ENCODE data around the gene EIF4E1B.

EIF4E1B gene

GRCh38 chr5:176664479-176664878, 34.0 kb downstream of the EIF4E1B start:
- DNase-seq (ENCODE audit: low read depth): no peak

DNA sequence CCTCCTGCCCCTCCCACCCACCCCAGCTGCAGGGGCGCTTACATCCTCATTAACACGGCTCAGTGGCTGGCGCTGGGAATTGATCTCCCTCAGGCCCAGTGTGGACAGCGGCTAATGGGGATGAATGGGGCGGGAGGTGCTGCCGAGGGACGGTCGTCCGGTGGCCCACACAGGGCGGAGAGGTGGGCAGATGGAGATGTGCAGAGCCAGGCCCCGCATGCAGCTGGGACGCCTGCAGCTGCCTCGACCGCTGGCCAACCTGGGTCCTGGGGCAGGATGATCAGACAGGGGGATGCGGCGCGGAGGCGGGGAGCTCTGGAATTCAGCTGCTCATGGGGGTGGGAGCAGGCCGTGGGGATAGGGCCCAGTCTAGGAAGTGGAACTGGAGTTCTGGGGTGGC, 34.4 kb downstream of the EIF4E1B start:
- no peak for DNase-seq (ENCODE audit: low read depth)

- DNase-seq (ENCODE audit: low read depth): no peak
Observed at GRCh38 chr5:176665517-176665916, 35.0 kb downstream of the EIF4E1B start.

GRCh38 chr5:176667637-176668036, 37.2 kb downstream of the EIF4E1B start:
- no peak for DNase-seq (ENCODE audit: low read depth)

DNA sequence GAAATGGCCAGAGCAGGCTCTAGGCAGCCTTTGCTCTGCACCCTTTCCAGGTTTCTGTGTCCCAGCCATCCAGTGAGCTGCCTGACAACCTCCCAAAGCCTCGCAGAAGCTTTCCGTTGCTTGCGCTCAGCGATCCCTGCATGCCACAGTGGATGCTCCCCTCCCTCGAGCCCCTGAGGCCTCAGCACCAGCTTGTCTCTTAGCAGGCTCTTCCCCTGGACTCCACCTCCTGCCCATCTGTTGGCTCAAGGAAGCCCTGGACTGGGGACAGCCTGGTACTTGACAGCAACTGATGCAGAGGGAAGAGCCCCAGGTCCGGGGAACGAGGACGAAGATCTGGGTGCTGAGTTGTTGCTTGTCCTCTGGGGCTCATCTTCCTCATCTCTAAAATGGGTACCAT, 40.0 kb downstream of the EIF4E1B start:
- DNase-seq (ENCODE audit: low read depth): no peak

GRCh38 chr5:176671399-176671798, 40.9 kb downstream of the EIF4E1B start:
- no peak for DNase-seq (ENCODE audit: low read depth)

- no peak for DNase-seq (ENCODE audit: low read depth)
Observed at GRCh38 chr5:176671890-176672747, 41.6 kb downstream of the EIF4E1B start.

- no peak for DNase-seq (ENCODE audit: low read depth)
Observed at GRCh38 chr5:176673651-176674583, 43.4 kb downstream of the EIF4E1B start.

DNA sequence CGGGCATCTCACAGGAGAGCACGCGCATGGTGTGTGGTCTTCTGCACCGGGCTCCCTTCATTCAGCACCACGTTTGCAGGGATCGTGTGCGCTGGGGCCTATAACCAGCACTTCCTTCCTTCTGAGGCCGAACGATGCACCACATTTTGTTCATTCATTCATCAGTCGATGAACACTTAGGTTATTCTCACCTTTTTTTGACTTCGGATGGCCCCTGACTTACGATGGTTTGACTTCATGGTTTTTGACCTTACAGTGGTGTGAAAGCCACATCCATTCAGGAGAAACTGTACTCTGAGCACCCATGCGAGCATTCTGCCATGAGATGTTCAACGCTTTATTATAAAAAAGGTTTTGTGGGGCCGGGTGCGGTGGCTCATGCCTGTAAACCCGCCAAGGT, 44.3 kb downstream of the EIF4E1B start:
- no peak for DNase-seq (ENCODE audit: low read depth)

DNA sequence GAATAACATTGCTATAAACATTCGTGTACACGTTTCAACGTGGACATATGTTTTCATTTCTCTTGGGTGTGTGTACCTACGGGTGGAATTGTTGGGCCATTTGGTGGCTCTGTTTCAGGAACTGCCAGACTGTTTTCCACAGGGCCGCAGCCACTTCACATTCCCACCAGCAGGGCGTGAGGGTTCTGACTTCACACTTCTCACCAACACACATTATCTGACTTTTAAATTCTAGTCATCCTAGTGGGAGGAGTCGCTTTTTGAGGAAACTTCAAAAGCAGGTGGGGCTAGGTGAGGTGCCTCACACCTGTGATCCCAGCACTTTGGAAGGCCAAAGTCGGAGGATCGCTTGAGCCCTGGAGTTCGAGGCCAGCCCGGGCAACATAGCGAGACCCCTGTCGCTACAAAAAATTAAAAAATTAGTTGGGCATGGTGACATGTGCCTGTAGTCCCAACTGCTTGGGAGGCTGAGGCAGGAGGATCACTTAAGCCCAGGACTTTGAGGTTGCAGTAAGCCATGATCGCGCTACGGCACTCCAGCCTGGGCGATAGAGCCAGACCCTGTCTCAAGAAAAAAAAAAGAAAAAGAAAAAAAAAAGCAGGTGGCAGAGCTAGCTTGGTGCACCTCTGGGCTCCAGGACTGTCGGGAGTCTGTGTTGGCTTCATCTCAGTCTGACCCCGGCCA, 45.3 kb downstream of the EIF4E1B start:
- DNase-seq (ENCODE audit: low read depth): no peak

DNA sequence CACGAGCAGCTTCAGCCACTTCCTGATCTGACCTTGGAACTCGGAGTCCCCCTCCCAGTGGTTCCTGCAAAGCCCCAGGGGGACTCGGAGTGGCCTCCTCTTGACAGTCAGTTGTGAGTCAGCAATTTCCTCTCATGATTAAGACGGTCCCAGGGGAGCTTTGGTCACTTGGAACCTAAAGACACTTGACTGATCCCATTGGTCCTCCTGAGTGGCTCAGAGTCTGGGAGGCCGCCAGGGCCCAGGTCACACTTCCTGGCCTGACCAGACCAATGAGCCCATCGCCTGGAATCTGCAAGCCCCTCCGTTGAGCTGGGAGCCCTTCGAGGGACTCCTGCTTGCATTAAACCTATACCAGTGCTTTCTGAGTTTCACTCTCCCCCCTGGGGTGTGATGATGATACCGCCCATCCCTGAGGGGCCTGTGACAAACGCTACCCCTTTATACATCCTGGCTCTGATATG, 45.9 kb downstream of the EIF4E1B start:
- no peak for DNase-seq (ENCODE audit: low read depth)

GRCh38 chr5:176677209-176677939, 46.9 kb downstream of the EIF4E1B start:
- DNase-seq (ENCODE audit: low read depth): no peak

GRCh38 chr5:176678584-176678983, 48.1 kb downstream of the EIF4E1B start:
- no peak for DNase-seq (ENCODE audit: low read depth)

DNA sequence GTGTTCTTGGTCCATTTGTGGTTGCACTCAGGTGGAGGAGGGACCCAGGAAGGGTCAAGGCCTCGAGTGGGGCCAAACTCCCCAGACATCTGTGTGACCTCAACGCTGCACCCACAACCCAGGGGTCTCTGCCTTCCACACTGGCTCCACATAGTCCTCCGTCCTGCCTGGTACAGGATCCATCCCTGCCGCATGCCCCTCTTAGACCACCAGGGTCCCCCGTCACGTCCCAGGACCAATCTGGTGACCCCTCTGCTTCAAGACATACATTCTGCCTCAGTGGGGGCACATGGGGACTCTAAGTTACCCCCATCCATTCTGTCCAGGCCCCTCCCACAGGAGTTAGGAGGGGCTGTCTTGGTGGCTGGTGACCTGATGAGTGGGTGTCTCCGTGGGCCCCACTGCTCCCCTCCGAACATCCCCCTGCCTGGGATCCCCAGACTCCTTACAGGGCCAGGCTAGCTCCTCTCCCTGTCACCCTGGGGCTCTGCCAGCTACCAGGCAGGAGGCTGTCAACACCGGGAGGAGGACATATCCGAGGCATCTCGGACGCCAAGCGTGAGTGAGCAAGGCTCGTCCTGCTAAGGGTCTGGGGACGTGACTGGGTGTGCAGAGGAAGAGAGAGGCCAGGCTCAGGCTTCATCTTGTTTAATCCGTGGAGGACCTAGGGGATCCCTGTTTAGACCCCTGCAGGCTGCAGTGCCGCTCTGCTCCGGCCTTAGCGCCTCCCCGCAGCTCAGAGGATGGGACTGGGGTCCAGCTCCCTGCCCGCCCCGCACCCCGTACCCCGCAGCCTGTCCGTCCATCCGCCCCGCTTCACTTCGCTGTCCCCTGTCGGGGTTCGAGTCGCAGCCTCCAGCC, 49.1 kb downstream of the EIF4E1B start:
- DNase-seq (ENCODE audit: low read depth): no peak

- no peak for DNase-seq (ENCODE audit: low read depth)
Observed at GRCh38 chr5:176680226-176680563, 49.7 kb downstream of the EIF4E1B start.

DNA sequence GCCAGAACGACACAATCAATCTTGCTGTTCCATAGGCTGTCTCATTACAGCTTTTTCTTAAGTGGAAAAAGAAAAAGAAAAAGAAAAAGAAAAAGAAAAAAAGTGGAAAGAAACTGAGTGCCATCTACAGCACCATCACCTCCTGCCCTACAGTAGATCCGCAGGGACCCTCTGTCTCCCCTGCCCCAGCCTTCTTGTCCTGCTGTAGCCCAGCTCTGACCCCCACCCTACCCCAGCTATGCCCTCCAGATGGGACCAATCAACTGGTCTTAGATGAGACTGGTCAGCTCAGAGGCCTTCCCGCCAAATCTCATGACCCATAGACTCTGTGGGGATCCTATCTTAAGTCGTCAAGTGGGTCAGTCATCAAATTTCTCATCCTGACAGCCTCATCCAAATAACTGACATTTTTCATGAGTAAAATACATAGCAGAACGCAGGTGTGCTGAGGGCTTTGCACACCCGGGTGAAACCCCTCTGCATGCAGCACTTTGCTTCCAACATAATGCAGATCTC, 51.6 kb downstream of the EIF4E1B start:
- DNase-seq (ENCODE audit: low read depth): no peak

DNA sequence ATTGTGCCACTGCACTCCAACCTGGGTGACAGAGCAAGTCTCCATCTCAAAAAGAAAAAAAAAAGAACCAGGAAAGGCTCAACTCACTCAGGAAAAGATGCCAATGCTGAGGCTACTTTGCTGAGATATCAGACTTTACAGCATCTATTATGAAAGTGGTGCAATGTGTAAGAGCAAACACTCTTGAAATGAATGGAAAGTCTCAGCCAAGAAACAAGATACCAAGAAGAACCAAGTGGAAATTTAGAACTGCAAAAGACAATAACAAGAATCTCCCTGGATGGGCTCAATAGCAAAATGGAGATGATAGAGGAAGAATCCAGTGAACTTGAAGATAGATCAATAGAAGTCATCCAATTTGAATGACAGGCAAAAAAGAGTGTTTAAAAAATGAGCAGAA, 54.5 kb downstream of the EIF4E1B start:
- no peak for DNase-seq (ENCODE audit: low read depth)

GRCh38 chr5:176687247-176687646, 56.8 kb downstream of the EIF4E1B start:
- DNase-seq (ENCODE audit: low read depth): no peak

- no peak for DNase-seq (ENCODE audit: low read depth)
Observed at GRCh38 chr5:176687881-176688280, 57.4 kb downstream of the EIF4E1B start.

- DNase-seq (ENCODE audit: low read depth): no peak
Observed at GRCh38 chr5:176690911-176691310, 60.4 kb downstream of the EIF4E1B start.

DNA sequence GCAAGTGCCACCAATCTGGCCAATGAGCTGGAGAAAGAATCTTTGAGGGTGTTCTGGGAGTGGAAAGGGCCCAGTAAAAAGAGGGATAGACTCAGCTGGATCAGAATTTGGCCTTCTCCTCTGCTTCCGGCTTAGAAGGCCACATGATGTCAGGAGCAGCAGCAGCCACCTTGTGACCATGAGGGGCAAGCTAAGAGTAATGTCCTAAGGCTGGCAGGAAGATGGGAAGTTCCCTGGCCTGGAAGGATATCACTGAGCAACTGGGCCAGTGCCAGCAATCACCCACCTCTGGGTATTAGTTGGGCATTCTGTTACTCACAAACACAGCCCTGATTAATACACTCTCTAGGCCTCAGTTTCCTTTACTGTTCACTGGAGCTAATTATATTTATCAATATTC, 61.0 kb downstream of the EIF4E1B start:
- DNase-seq (ENCODE audit: low read depth): no peak

All from HS-27A (cell line).